ENCODE data around the gene BLTP2.

GRCh38 chr17:28693869-28694268, 48.9 kb upstream of the BLTP2 start:
- TF ChIP-seq CTCF (IDR thresholded peaks at IDR 0.05) (no peak), POLR2A (IDR thresholded peaks at IDR 0.05) (no peak)
